Calu3 (cell line): ENCODE data around the gene KLHDC9. TPM values are rescaled to one million over a fixed set of nuclear protein-coding genes. Genes with fewer than 3 reads are reported as not detected.

Source experiments
- BruUV-seq: library from RNA; stranded (reverse); fragments of 400-500 nt; replicated peaks from 2 replicates; lab custom pipeline; 2021; lab: Mats Ljungman, UMichigan
- CTCF ChIA-PET: fragments of 300-600 bp; sonication (Branson Sonifier 250); formaldehyde crosslinking; loops from one replicate; lab custom pipeline; 2022; ENCODE audit warnings: antibody characterized with exemption; lab: Charles Lee
- DNase-seq: peaks from one replicate; pipeline ENCODE4 v3.0.0; 2022
- H3K27ac Mint-ChIP-seq: one replicate; pipeline ENCODE4 v1.8.0; 2022; ENCODE audit warnings: mixed read lengths; ENCODE audit not compliant: unreplicated experiment
- H3K27me3 Mint-ChIP-seq: one replicate; pipeline ENCODE4 v1.8.0; 2022; ENCODE audit warnings: mixed read lengths; ENCODE audit not compliant: unreplicated experiment
- H3K36me3 Mint-ChIP-seq: one replicate; pipeline ENCODE4 v1.8.0; 2022; ENCODE audit warnings: mild to moderate bottlenecking, moderate library complexity, mixed read lengths; ENCODE audit not compliant: insufficient read depth, unreplicated experiment
- H3K4me1 Mint-ChIP-seq: one replicate; pipeline ENCODE4 v1.8.0; 2022; ENCODE audit warnings: mild to moderate bottlenecking, low read depth, mixed read lengths; ENCODE audit not compliant: unreplicated experiment
- H3K4me3 Mint-ChIP-seq: one replicate; pipeline ENCODE4 v1.8.0; 2022; ENCODE audit warnings: mild to moderate bottlenecking, low read depth, moderate library complexity, mixed read lengths; ENCODE audit not compliant: unreplicated experiment
- H3K9me3 Mint-ChIP-seq: one replicate; pipeline ENCODE4 v1.8.0; 2022; ENCODE audit warnings: low read depth, mixed read lengths; ENCODE audit not compliant: unreplicated experiment
- CTCF ChIP-seq: fragments of 200-600 bp; IDR thresholded peaks from one replicate; pipeline ENCODE4 v1.8.0; 2022; ENCODE audit warnings: antibody characterized with exemption; ENCODE audit not compliant: unreplicated experiment
- intact Hi-C: fragments of 100-400 bp; cut with micrococcal nuclease; formaldehyde crosslinking; loops from one replicate; pipeline ENCODE4 v1.10.0; 2022; ENCODE audit not compliant: unreplicated experiment
- total RNA-seq: library from RNA; stranded (reverse); gene quantifications from 2 replicates; pipeline ENCODE4 v1.2.3, GENCODE V29; 2022

Gene KLHDC9
- total RNA-seq, 1 experiment from 2014 or later: 5.3 TPM

GRCh38 chr1:161121042-161121650 lies 23.0 kb downstream of the KLHDC9 start:
- BruUV-seq: no TSS peak
- no peak overlapping the region for H3K4me3 Mint-ChIP-seq
- CTCF ChIA-PET: interaction anchor here (0.6 to 0.8 kb wide), 4 partner anchors 23 to 898 kb away, joined by 4 to 9 read pairs (median 5); partner anchors contain the start of gene TOMM40L
- TF ChIP-seq CTCF: no peak
- peaks cover 23% of the 10 kb centered on the region for H3K4me1 Mint-ChIP-seq
- H3K36me3 Mint-ChIP-seq: peaks cover 90% of the 10 kb centered on the region
- H3K9me3 Mint-ChIP-seq: no peaks in the 10 kb centered on the region
- no peaks in the 10 kb centered on the region for H3K27me3 Mint-ChIP-seq
- no peak for DNase-seq
- H3K27ac Mint-ChIP-seq: no peak overlapping the region
- intact Hi-C loops: no loop called here

- Mint-ChIP-seq H3K4me1 (peaks cover 16% of the 10 kb centered on the region), H3K36me3 (peaks cover 90% of the 10 kb centered on the region), H3K27ac (no peak overlapping the region), H3K4me3 (no peak overlapping the region), H3K27me3 (no peaks in the 10 kb centered on the region), H3K9me3 (no peaks in the 10 kb centered on the region)
- TF ChIP-seq CTCF: no peak
- no peak for DNase-seq
- intact Hi-C loops: no loop called here
- CTCF ChIA-PET: interaction anchor here (0.7 to 0.8 kb wide), 2 partner anchors 104 to 151 kb away, joined by 4 to 9 read pairs; partner anchors contain the start of gene TOMM40L
- BruUV-seq: no TSS peak
Observed at GRCh38 chr1:161121834-161122233, 23.7 kb downstream of the KLHDC9 start.

DNA sequence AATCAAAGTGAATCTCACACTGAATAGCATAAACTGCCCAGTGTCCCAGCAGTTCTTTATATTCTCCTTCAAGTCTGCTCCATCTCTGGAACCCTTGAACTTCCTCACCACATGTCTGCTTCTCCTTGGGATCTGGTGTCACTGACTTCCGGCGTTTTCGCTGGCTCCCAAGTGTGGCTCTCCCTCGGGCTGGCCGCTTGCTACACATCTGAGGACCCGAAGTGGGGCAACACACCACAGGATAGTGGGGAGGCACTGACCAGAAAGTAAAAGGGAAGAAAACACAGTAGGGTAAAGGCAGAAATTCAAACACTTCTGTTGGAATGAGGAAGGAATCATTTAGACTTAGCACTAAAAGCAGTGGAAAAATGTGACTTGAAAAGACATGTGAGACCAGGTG lies 24.8 kb downstream of the KLHDC9 start:
- H3K4me3 Mint-ChIP-seq: no peak overlapping the region
- H3K9me3 Mint-ChIP-seq: no peaks in the 10 kb centered on the region
- H3K4me1 Mint-ChIP-seq: peaks cover 16% of the 10 kb centered on the region
- H3K36me3 Mint-ChIP-seq: peaks cover 84% of the 10 kb centered on the region
- H3K27me3 Mint-ChIP-seq: no peaks in the 10 kb centered on the region
- H3K27ac Mint-ChIP-seq: no peak overlapping the region
- no TSS peak for BruUV-seq
- no peak for DNase-seq
- CTCF ChIA-PET: no interaction called here
- no peak for TF ChIP-seq CTCF
- intact Hi-C loops: no loop called here

GRCh38 chr1:161127649-161128048 lies 29.5 kb downstream of the KLHDC9 start:
- DNase-seq: no peak
- Mint-ChIP-seq H3K36me3 (peaks cover 57% of the 10 kb centered on the region), H3K9me3 (no peaks in the 10 kb centered on the region), H3K27ac (no peak overlapping the region), H3K4me1 (peaks cover 16% of the 10 kb centered on the region), H3K27me3 (no peaks in the 10 kb centered on the region), H3K4me3 (no peak overlapping the region)
- intact Hi-C loops: no loop called here
- BruUV-seq: no TSS peak
- CTCF ChIA-PET: interaction anchor here (0.6 to 1.3 kb wide), 2 partner anchors 10 to 151 kb away, joined by 3 to 6 read pairs; partner anchors contain the start of genes NIT1 and PFDN2
- TF ChIP-seq CTCF: no peak
